Mucosa of gallbladder (tissue), 1 donor: ENCODE results near the gene MRPL14. TPM values are rescaled to one million over a fixed set of nuclear protein-coding genes. Genes with fewer than 3 reads are reported as not detected.

Experiments used
- DNase-seq: peaks from one replicate; pipeline ENCODE4 v3.0.0-alpha.2; 2020; ENCODE audit warnings: low spot score
- total RNA-seq: library from RNA; stranded (reverse); gene quantifications from one replicate; pipeline ENCODE4 v1.2.1, GENCODE V29; 2021
- donor health status: DM: no; HTN: no; CAD: no.

The MRPL14 gene
- total RNA-seq, 1 donor from 2014 or later, result 30.7 TPM

DNA sequence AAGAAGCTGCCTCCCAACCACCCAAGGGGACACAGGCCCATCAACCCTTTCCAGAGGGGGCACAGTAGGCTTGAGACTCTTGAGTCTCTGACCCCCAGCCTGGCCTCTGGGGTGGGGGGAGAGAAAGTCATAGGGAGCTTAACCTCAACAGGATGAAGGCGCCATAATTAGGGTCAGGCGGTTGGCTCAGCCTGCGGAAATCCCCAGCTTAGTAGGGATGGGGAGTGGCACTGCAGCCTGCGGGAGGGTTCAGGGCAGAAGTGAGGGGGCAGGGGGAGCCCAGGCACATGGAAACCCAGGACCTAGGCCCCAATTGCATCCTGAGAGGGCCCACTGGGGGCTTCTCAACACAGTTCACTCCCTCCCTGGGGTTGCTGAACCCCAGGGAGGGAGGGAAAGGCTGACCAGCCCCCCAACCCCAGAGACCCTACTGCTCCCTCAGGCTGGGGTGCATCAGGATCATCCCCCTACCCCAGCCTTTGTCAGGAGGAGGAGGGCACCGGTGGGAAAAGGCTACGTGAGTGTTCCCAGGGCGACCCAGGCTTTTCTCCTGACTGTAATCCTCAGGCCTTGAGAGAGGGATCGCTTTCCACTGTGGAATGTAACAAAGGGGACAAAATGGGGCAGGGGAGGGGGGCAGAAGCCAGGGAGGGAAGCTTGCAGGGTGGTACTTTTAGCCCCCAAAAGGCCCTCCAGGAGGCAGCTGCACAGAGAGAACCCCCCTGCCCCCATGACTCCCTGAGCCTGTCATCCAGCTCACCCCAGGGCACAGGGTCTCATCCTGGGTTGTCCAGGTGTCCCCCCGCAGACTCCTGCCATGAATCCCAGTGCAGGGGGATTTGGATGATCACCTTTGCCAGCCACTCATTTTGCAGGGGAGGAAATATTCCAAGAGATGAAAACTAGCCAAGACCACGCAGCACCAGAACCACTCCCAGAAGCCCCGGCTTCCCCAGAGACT is 46.4 kb downstream of the MRPL14 start:
- no peak for DNase-seq

DNA sequence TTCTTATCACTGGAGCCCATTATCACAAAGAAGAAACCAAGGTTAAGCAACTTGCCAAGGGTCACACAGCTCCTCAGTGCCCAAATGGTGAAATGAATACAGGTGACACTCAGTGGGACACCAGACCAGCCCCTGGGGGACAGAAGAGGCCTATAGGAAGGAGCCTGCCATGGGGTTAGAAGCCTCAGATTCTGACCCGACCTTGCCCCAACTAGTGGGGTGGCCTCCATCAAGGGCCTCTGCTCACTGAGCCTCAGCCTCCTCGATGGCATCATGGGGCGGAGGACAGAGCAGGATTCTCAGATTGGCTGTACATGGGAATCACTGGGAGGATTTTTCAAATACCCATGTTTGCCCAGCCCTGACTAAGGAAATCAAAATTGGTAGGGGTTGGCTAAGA is 47.6 kb downstream of the MRPL14 start:
- DNase-seq, result no peak

DNA sequence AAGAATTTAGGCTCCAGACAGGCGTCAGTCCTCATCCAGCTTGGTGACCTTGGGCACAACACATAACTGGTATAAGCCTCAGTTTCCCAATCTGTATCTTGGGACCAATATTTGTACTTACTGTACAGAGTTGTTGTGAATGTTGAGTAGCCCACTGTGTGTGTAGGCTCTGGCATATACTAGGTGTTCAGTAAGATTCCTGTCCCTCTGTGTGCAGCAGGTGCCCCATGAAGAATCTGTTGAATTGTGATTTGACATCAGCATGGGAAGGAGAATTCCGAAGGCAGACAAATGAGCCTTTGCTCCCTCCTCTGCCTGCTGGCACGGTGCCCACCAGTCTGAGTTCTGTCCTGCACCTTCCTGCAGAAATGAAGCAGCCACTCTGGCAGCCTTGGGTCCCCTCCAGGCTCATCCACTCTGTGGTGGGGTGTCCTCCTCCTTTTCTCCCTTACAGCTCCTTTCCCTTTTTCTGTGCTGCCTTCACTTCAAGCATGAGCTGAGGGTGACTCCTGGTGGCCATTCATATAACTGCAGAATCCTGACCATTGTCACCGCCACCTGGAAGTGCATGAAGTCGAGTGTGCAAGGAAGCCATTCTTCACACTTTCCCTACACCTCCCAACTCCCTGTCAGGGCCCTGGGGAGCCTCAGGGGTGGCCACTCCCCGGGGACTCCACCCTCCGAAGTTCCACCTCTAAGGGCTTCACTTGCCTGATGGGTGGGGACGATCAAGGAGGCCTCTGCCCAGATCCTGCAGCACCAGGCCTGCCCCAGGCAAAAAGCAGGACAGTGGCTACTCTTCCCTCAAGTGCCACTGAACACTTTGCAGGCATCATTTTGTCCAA is 48.2 kb downstream of the MRPL14 start:
- DNase-seq, result peak; percentile 81

DNA sequence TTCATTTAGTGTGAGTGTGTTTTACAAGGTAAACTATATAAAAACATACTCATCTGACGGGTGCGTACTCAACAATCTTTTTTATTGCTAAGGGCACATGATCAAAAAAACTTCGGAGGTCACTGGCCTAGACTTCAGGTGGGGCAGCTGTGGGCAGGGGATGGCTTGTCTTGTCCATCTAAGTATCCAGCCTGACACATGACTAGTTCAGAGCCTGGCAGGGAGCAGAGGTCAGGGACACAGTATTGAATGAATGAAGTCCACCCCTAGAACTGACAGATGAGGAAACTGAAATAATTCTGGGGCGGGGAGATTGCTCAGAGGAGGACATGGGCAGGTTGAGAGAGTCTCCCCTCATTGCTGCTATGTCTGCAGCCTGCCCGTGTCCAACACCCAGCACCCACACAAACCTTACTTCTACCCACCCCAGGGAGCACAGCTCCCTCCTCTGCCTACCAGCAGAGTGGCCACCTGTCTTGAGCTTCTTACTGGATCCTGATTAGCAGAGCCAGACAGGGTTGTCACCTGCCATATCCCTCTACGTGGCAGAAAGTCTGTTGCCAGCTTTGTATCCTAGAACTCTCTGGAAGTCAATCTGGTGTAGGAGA is 48.9 kb downstream of the MRPL14 start:
- no peak for DNase-seq

- no peak for DNase-seq
Measured at GRCh38 chr6:44077214-44077946, 49.9 kb downstream of the MRPL14 start.

GRCh38 chr6:44076356-44077213 is 50.7 kb downstream of the MRPL14 start:
- DNase-seq, result peak; percentile 63

GRCh38 chr6:44075647-44076355 is 51.5 kb downstream of the MRPL14 start:
- DNase-seq, result no peak

DNA sequence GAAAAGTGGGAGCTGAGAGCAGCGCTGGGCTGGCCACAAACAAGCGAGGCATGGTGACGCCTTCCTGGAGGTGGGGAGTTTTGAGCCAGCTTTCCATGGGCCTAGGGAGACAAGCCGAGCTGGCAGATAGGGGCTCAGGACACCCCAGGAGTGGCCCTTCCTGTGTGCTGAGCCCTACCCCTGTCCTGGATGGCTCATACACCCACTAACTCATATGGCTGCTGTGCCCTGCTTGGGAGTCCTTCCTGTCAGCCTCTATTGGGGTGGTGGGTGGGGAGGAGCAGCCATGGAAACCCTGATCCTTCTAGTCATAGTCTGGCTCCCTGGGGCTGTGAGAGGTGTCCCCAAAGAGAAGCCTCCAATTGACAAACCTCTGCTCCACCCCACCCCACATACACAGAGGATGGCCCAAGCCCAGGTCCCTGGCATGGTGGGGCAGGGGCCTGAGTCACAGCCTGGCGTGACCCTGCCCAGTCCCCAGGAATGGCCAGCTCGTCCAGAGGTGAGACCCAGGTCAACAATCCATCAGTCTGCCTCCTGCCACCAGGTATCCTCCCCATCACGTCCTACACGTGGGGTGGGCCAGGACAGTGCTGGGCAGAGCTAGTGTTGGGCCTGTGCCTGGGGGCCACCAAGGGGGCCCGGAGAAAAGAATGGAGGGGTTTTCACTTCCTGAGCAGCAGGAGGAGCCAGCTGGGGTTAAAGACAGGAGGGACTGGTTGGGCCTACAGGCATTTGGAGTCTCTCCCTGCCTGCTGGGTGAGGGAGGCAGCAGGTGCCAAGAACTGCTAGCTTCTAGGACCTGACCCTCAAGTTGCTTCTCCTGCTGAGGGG is 52.2 kb downstream of the MRPL14 start:
- no peak for DNase-seq

DNA sequence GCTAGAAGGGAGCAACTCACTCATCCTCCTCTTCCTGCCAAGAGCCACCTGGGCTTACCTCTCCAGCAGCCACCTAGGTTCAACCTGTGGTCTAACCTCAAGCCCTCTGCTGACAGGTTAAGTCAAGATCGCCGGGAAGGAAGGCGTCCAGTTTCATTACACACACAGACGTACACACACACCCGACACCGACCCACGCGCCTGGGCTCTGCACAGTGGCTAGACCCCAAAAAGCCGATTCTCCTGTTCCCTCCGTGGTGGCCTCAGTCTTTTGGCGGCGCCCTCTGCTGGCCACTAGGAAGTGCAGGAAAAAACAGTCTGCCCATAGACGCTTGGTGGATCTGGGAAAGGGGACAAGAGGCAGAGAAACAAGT is 52.8 kb downstream of the MRPL14 start:
- peak; percentile 79 for DNase-seq

- no peak for DNase-seq
Measured at GRCh38 chr6:44073612-44074438, 53.4 kb downstream of the MRPL14 start.

DNA sequence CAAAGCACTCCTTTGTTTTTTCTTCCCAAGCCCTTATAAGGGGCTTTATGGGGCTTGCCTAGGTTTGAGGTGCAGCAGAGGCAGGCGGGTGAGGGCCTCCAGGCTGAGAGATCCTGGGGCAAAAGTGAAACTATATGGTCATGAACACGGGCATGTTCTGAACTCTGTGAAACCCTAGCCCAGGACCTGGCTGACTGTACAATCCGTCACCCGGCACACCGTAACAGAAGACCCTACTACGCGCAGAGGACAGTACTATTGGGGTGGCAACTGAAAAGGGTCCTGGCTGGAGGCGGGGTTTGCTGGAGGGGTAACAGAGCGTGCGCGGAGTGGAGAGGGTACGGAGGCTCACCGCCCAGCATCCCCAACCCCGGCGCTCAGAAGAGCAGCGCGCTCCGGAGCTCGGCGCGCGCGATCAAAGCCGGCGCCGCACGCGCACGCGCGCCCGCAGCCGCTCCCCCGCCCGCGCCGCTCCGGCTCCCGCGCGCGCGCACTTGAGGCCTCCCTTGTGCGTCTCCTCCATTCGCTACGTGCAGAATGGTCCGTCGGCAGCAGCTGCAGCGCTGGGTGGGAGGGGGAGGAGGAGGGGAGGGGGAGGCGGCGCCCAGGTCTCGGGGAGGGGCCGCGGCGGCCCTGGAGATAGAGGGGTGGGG is 54.2 kb downstream of the MRPL14 start:
- DNase-seq, result peak; percentile 89

GRCh38 chr6:44072452-44072958 is 54.7 kb downstream of the MRPL14 start:
- DNase-seq, result no peak

GRCh38 chr6:44071670-44072451 is 55.4 kb downstream of the MRPL14 start:
- DNase-seq, result no peak

- DNase-seq, result no peak
Measured at GRCh38 chr6:44068607-44069296, 58.5 kb downstream of the MRPL14 start.

- DNase-seq, result no peak
Measured at GRCh38 chr6:44067173-44068139, 59.8 kb downstream of the MRPL14 start.
